ENCODE results near the gene KCNC1.

The KCNC1 gene

GRCh38 chr11:17775507-17776211, 41.1 kb downstream of the KCNC1 start:
- DNase-seq = no peak

DNA sequence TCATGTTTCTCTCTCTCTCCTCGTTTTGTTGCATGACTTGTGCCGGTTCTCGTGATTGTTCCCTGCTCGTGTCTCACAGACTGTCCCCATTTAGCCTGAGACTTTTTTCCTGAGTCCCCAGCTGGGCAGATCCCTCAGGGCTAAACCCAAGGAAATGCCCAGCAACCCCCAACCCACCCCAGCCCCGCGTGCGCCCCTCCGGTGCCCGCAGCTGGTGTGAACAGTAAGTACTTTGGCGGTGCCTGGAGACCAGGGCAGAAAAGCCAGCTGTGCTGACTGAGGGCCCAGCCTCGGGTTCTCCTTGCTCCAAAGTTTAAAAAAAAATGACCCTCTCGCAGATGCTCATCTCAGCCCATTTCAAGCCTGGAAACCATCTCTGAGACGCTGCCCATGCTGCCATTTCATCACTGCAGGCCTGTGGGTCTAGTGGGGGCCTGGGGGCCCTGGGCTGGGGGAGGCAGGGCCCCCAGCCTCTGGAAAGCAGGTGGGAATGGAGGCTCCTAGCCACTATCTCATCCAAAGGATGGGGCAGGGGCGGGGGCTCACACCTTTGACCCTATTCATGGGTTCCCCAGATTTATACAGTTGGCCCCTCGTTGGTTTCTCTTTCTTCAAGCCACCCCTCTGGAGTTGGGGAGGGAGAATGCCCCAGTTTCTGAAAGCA, 41.8 kb downstream of the KCNC1 start:
- DNase-seq = no peak

DNA sequence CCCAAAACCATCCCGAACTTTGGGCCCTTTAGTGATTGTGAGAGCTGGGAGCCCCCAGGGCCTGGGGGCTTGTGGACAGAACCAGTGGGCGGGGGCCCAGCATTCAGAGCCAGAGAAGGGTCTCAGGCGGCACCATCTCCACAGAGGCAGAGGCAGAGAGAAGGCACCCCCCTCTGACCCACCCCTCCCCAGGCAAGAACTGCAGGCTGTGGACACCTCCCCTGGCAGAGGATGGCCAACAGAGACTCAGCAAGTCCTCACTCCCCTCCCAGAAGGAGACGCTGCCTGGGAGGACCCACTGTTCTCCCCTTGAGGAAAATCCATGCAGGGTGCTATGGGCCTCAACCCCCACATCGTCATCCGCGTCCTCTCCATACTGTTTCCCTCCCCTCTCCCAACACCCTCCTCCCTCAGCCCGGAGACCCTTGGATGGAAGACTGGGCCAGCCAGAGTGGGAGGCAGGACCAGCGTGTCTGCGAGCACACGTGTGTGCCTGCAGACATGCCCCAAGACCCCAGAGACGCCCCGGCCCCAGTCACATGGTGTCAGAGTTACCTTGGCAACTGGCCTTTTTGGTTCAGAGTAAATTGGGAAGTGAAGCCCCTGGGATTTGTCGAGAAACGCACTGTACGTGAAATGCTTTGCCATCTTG, 42.6 kb downstream of the KCNC1 start:
- no peak for DNase-seq

DNA sequence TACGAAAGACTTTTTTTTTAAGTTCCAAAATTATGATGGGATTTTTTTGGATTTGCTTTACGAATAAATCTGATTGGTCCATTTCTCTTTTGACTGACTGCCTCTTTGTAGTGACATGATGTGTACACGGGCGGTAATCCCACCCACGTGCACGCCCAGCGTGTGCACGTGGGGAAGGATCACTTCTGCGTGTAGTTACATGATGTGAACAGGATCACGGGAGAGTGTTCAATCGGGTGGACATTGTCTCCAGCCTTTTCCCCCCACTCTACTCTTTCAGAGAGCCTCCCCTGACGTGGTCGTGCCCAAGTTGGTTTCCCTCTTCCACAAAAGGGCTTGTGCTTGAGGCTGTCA, 43.1 kb downstream of the KCNC1 start:
- no peak for DNase-seq

DNA sequence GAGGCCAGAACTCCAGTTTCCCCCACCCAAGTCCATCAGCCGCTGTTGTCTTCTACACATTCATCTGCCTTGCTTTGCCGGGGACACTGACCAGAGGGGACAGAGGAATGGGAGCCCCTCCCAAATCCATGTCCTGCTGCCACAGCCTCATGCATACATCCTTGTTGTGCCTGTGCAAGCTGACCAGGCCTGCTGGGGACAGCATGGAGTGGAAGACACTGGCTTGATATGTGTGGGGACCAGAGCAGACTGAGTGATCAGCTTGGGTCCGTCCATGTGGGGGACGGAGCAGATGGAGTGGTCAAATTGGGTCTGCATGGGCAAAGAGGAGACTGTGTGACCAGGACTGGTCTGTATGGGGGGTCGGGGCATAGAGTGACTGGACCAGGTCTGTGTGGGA, 43.8 kb downstream of the KCNC1 start:
- DNase-seq = no peak

DNA sequence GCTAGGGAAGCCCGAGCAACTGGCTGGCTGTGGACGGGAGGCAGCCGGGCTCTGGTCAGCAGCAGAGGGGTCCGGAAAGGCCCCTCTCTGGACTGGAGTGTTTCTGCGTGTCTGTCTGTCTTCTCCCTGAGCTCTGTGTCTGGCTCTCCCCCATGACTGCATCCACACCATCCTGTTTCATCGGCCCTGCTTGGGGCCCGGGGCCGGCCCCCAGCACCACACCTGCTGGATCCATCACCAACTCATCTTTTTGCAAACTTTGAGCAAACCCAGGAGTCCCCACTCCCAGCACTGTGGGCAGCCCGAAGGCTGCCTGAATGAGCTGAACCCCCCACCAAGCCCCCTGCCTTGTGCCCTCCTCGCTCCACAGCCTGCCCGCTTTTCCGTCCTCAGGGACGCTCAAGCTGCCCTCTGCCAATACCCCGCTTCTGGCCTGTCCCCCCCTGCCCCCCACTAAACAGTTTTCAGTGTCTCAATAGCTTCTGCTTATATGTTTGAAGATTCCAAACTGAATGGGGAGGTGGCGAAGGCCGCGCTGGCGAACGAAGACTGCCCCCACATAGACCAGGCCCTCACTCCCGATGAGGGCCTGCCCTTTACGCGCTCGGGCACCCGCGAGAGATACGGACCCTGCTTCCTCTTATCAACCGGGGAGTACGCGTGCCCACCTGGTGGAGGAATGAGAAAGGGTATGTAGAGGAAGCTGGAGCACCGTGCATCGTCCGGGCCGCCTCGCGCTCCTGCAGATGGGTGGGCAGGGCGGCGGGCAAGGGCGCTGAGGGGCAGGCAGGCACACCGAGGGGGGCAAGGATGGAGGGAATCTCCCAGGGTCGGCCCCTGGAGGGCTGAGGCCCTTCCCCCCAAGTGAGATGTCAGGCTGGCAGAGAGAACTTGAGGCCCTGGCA, 44.6 kb downstream of the KCNC1 start:
- DNase-seq = no peak

DNA sequence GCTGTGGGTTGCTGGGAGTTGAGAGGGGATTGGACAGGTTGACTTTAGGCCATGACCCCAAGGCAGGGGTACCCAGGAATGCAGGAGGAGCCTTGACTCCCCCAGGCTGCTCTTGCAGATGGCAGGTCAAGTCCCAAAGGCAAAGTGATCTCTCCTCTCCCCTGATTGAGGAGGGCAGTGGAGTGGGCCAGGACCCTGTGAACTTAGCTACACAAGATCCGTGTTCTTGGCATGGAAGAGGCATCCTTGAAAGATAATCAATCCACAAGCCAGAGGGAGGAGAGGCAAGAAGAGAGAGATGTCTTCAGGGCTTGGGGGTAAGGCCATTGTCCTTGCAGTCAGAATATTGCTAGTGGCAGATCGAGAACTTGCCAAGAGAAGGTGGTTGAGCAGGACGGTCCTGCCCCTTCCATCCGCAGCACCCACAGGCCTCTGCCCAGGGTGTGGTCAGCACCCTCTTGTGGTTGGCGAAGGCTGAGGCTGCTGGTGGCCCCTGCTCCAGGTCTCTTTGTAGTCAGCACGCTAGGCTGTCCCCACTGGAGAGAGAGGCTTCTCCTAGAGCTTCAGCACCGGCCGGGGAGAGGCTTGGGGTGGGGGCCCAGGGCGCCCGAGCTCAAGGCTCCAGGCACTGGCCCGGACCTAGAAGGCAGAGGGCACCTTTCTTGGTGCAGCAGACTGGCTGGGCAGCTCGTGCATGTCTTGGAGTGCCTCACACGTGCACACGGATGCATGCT, 45.4 kb downstream of the KCNC1 start:
- DNase-seq = no peak

DNA sequence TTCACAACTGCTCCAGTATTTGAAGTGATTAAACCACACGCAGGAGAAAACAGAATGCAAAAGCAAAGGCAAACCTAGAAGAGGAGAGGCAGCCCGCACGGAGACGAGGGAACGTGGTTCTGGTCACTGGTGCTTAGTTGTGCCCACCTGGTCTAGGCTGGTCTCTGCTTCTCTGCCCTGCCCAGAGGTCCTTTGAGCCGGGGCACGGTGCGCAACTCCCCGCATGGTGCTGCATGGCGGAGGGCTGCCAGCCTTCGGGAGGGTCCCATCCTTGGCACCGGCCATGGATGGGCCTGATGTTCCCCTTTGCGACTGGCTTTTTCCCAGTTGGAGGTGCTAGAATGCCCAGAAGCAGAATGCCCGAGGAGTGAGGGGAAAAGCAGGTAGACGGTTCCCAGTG, 46.1 kb downstream of the KCNC1 start:
- DNase-seq = no peak

DNA sequence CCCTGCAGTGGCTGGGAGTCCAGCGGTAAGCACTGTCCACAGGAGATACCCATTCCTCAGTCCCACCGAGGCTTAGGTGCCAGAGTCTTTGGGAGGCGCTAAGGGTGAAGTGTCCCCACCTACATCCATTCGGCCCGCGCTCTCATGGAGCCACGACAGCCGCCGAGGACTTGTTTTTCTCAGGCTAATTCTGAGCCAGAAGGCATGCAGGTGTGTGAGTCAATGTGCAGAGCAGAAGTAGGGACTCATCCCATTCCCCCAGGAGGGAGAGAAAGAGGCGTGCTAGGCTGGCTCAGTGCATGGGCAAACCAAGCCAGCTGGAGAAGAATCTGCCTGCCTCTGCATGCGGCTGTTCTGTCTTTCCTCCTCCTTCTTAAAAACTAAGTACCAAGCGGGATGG, 46.6 kb downstream of the KCNC1 start:
- DNase-seq = no peak

DNA sequence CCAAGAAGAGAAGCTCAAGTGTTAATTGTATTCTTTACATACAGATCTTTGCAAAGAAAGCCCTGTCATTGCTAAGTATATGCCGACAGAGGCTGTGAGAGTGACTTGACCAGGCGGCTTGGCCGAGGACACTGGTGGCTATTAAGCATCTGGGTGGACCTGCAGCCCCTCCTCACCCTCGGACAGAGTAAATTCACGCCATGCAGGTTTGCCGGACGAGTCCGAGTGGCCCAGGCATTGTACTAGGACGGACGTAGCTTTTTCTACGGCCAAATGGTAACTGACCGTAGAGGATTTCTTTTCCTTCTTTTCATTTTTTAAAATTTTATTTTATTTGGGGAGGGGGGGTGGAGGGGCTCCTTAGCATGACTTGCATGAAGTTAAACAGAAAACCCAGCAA, 47.0 kb downstream of the KCNC1 start:
- DNase-seq = no peak

GRCh38 chr11:17782145-17782544, 47.6 kb downstream of the KCNC1 start:
- DNase-seq = no peak

DNA sequence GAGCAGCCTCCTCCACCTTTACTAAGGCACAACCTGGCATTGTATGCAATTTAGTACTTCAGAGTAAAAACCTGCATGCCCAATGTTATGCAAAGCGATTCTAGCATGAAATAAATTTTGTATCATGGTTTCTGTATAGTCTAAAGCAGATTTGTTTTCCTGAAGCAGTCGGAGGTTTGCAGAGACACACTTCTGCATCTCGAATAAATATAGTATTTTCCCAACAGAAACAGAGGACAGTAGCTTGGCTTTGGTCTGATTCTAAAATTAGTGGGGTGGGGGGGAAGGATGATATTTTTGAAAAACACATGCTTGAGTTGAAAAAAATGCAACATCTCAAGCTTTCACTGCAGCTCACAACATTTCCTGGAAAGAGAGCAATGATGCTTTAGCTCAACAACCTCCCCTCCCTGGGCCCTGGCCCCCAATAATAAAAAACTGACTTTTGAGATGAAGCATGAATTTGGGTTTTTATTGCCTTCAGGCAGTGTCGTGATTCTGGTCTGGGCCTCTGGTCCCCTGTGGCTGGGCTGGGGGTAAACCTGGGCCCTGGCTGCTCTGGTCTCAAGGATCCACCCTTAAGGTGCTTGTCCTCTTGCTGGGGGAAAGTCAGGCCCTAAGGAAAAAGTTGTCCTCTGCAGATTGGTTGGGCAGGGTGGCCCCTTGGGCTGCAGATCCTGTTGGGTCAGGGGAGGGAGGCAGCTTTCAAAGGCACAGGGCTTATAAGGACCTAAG, 48.2 kb downstream of the KCNC1 start:
- DNase-seq = no peak

GRCh38 chr11:17783878-17784277, 49.3 kb downstream of the KCNC1 start:
- no peak for DNase-seq

- DNase-seq = no peak
These were observed 52.4 kb downstream of the KCNC1 start for GRCh38 chr11:17786824-17787525.

- no peak for DNase-seq
These were observed 53.5 kb downstream of the KCNC1 start for GRCh38 chr11:17788084-17788483.

- no peak for DNase-seq
These were observed 55.9 kb downstream of the KCNC1 start for GRCh38 chr11:17790453-17790852.

DNA sequence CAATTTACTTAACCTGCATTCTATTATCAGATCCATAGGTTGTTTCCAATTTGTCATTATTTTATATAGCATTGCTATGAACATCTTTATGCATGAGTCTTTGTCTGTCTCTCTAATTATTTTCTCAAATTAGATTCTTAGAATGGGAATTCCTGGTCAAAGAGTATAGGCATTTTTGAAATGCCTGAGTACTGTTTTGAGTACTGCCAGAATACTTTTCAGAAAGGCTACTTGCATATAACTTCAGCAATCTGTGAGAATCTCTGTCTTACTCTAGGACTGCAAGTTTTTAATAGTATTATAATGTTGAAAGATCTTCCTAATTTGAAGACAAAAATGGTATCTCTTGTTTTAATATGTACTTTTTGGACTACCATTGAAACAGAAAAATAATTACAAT, 56.6 kb downstream of the KCNC1 start:
- DNase-seq = no peak

GRCh38 chr11:17792161-17792560, 57.6 kb downstream of the KCNC1 start:
- DNase-seq = no peak

GRCh38 chr11:17793642-17794170, 59.1 kb downstream of the KCNC1 start:
- no peak for DNase-seq

GRCh38 chr11:17794981-17795380, 60.4 kb downstream of the KCNC1 start:
- DNase-seq = no peak

DNA sequence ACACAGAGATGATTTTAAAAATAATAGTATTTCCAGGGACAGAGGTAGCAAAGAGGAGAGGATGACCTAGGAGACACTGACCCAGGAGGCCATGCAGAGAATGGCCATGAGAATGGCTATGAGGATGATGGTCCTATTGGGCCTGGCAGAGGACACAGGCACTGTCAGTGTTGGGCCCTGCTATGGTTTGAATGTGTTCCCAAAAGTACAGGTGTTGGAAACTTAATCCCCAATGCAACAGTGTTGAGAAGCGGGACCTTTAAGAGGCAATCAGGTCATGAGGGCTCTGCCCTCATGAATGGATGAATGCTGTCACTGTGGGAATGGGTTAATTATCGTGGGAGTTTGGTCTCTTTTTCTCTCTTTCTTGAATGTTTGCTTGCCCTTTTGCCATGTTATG, 61.6 kb downstream of the KCNC1 start:
- no peak for DNase-seq

All from effector CD4-positive, alpha-beta T cell (primary cell).